Activated naive CD4-positive, alpha-beta T cell (primary cell): ENCODE results near the gene HES5.
"Not testable (repeated sequence)": the region's sequence is repeated elsewhere in the genome, so short reads cannot be mapped to it uniquely, and the experiment has no call there.

Experiments used
- DNase-seq, 4 experiments: peaks; one replicate each; lab custom pipeline; 2025; lab: John Stamatoyannopoulos, UW

HES5 gene

GRCh38 chr1:2560299-2561073, 30.4 kb upstream of the HES5 start:
- no peak for DNase-seq

DNA sequence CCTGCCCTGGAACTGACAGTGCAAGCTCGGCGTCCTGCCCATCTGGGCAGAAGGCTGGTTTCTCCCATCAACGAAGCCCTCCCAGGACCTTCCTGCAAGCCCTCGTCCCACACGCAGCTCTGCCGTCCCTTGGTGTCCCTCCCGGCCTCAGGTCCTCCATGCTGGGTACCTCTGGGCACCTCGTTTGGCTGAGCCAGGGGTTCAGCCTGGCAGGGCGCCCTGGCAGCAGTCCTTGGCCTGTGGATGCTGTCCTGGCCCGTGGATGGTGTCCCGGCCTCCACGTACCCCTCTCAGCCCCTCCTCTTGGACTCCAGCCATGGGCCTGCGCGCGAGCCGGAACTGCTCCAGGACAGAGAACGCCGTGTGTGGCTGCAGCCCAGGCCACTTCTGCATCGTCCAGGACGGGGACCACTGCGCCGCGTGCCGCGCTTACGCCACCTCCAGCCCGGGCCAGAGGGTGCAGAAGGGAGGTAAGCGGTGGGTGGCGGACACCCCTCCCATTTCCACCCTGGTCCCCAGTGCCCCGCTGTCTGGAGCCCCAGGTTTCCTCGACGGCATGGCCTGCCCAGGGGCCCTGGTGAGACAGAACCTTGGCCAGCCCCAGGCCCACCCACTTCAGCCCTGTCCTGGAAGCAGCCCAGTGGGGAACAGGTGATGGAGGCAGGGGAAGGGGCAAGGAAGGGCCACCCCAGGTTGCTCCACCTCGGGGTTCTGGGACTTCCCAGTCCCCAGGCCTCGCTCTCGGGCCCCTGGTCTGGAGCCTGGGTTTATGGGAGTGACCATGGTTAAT, 29.6 kb upstream of the HES5 start:
- no peak for DNase-seq

DNA sequence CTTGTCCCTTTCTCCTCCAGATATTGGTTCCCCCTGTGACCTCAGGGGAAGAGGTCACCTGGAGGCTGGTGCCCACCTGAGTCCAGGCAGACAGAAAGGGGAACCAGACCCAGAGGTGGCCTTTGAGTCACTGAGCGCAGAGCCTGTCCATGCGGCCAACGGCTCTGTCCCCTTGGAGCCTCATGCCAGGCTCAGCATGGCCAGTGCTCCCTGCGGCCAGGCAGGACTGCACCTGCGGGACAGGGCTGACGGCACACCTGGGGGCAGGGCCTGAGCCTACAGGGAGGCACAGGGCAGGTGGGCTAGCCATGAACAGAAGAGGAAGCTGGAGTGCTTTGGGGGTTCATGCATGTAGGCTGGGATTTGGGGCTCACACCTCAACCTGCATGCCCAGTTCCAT, 28.8 kb upstream of the HES5 start:
- no peak for DNase-seq

DNA sequence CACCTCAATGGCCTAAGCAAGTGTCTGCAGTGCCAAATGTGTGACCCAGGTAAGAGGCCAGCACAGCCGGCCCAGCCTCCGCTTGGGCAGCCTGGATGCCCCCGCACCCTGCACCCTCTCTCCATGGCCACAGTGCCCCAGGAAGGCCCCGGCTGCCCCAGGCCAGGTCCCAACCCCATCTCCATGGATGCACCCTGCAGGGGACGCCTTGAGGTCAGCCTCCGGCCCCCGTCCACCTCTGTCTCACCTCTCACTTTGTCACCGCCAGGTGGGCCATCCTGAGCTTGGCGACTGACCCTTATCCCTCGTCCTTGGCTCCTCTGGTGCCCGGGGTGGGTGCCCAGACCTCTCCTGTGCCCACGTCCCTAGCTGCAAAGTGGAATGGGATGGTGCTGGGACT, 28.4 kb upstream of the HES5 start:
- no peak for DNase-seq

DNA sequence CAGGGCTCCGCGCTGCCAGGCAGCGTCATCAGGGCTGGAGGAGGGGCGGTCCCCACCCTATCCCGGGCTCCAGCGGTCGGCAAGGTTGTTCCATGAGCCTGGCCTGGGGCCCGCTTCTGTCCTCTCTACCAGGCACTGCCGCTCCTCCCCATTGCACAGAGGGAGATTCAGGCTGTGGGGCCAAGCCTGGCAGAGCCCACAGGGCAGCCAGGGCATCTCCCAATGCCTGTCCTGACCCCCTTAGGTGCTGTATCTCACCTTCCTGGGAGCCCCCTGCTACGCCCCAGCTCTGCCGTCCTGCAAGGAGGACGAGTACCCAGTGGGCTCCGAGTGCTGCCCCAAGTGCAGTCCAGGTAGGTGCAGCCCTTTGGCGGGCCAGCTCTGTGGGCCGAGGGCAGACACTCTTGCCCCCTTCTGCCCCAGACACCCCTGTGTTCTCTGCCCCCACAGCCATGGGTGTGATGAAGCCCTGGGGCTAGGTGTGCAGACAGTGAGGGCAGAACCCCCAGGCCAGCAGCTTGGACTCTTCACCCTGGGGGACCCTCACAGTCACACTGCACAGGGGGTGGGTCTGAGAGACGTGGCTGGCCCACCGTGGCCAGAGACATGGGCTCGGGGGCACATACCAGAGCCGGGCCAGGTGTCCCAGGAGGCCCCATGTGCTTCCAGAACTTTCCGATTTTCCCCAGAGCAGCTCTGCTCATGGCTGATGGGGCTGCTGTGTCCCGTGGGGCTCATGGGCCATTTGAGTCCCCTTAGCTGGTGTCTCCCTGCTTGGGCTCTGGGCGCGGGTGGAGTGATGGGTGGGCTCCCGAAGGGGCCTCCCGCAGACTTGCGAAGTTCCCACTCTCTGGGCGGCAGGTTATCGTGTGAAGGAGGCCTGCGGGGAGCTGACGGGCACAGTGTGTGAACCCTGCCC, 27.7 kb upstream of the HES5 start:
- no peak for DNase-seq

- peak in 1 of 4 experiments; percentile 22 for DNase-seq
These were observed 26.8 kb upstream of the HES5 start for GRCh38 chr1:2556678-2557481.

- peak in 3 of 4 experiments; percentile 28 to 59 (median 51) for DNase-seq
These were observed 26.2 kb upstream of the HES5 start, which contains the start of gene TNFRSF14 for GRCh38 chr1:2556277-2556677. Gene TNFRSF14, plus strand, starts transcription at chr1:2556371. Its CDS starts 294 bp downstream, at chr1:2556665.

DNA sequence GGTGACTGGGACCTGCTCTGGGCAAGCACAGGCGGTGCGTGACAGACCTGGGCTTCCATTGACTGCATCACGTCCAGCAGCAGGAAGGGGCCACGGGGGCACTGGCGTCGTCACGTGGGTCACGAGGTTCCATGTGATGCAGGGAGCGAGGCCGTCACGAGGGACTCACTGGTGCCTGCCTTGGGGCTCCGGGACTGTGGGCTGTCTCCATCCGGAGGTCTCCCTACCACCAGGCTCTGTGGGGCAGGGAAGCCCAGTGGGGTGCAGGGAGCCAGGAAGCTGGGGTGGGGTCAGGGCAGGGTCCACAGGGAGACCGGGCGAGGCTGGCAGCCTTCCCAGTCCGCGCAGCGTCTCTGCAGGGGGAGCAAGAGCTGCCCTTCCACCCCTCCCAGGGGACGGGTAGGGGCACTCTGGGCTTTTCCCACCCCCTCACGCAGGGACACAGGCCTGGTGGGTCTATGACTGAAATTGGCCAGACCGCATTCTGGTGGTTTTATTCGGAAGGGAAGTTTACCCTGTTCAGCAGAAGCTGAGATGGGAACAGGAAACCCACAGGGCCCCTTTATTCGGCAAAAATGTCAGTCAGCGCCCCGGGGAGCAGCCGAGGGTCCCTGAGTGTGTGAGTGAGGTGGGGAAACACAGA, 25.7 kb upstream of the HES5 start:
- peak in 3 of 4 experiments; percentile 27 to 44 (median 40) for DNase-seq

GRCh38 chr1:2554621-2555387, 24.7 kb upstream of the HES5 start:
- peak in 2 of 4 experiments; percentile 20 to 54 for DNase-seq

DNA sequence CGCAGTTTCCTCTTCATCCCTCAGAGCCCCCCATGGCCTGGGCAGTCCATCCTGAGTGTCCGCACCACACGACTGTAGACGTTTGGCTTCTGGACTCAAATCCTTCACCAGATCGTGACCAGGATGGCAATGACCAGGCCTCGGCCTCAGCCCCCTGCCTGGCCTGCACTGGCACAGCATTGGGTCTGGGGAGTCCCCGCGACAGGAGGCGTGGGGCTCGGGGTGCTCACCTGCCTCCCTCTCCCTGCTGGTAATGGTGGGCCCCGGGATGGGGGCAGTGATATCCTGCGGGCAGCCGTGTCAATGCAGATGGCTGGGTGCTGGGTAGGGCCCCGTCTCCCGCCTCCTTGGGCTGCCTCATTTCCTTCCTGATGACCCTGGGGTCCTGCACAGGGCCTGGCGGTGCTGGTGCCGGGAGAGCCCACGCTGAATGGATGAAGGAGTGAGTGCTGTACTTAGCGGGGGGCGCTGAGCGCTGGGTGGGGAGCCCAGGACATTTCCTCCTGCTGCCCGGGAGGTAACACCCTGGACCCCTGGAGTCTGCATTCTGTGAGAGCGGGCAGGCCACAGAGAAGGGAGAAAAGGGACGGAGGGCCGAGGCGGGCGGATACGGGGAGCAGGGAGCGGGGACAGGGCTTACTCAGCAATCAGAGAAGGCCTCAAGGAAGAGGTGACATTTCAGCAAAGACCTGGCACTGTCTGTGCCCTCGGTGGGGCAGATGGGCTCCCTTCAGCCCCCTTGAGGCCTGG, 24.0 kb upstream of the HES5 start:
- no peak for DNase-seq

DNA sequence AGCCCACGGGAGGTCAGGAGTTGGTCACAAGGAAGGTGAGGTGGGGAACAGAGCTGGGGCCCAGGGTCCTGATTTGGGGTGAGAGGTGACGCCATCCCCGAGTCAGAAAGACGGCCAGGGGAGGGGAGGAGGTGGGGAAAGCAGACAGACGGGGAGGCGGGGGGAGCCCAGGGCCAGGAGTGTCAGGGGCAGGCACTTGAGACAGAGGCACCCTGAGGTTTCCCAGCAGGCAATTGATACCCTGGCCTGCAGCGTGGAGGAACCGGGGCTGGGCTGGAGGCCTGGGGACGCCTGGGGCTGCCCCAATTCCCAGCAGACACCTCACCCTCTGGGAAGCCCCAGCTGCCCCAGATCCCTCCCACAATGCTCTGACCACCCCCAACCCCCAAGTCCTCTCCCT, 23.0 kb upstream of the HES5 start:
- DNase-seq, result not testable (repeated sequence)

DNA sequence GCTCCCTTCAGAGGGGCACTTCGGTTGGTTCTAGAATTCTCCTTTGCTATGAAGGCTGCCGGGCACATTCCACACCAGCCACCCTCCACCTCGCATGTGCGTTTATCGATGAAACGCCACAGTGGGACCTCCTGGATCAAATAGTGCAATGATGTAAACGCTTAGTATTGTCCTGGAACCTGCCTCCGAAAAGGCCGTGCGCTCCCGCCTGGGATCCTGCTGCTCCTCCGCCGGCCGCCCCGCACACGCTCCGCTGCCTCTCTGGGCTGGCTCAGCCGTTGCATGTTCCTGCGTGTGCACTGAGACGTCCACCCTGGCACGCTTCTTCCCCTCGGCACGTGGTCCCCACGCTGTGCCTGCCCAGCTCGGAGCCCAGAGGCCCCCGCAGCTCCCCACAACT, 22.1 kb upstream of the HES5 start:
- DNase-seq, result no peak

GRCh38 chr1:2551544-2551943, 21.5 kb upstream of the HES5 start:
- not testable (repeated sequence) for DNase-seq

GRCh38 chr1:2550309-2550861, 20.3 kb upstream of the HES5 start:
- DNase-seq, result not testable (repeated sequence)

- DNase-seq, result not testable (repeated sequence)
These were observed 19.4 kb upstream of the HES5 start for GRCh38 chr1:2549367-2550029.

- peak; percentile 41 to 75 (median 67) for DNase-seq
These were observed 18.1 kb upstream of the HES5 start for GRCh38 chr1:2548068-2548589.

- DNase-seq, result peak in 2 of 4 experiments; percentile 47 to 61
These were observed 17.4 kb upstream of the HES5 start for GRCh38 chr1:2547210-2548067.
